Measurements from ENCODE around the gene NEK1.

GRCh38 chr4:169404960-169405359, 207.4 kb downstream of the NEK1 start:
- TF ChIP-seq CTCF (conservative IDR thresholded peaks at IDR 0.05 in 1 of 2, IDR thresholded peaks at IDR 0.05 in 1 of 2; ENCODE audit: extremely low read depth in 1 of 2, insufficient read depth in 1 of 2, low read depth in 1 of 2, low read length in 2 of 2) (no peak), EZH2 (IDR thresholded peaks at IDR 0.05; ENCODE audit: borderline replicate concordance, low read length) (no peak)
